Gastrocnemius medialis (tissue), 4 donors: ENCODE data around the gene EGLN2. TPM values are rescaled to one million over a fixed set of nuclear protein-coding genes. Genes with fewer than 3 reads are reported as not detected.
"Not testable (repeated sequence)": the region's sequence is repeated elsewhere in the genome, so short reads cannot be mapped to it uniquely, and the experiment has no call there.

ENCODE experiments used
- ATAC-seq, 2 donors: fragments of 150-250 bp; one replicate each; pipeline ENCODE4 v1.9.1; 2016
- DNase-seq, 2 donors: peaks; one replicate each; pipeline ENCODE4 v3.0.0-alpha.2; 2019
- H3K27ac ChIP-seq, 4 donors: fragments of 200-600 bp; sonication (generic); 1 replicate in 1 of 4; 2 replicates in 3 of 4; pipeline ENCODE4 v1.5.1; 2016 to 2018; ENCODE audit warnings: mild to moderate bottlenecking in 2 of 4, moderate library complexity in 1 of 4
- H3K27me3 ChIP-seq, 3 donors: fragments of 200-600 bp; sonication (generic) in 2 of 3; 1 replicate in 1 of 3; 2 replicates in 2 of 3; pipeline versions ENCODE4 v1.5.1 to v1.6.0; 2016 to 2019; ENCODE audit warnings: mild to moderate bottlenecking in 1 of 3, moderate library complexity in 1 of 3
- H3K36me3 ChIP-seq, 2 donors: fragments of 200-600 bp; sonication (generic) in 1 of 2; one replicate each; pipeline ENCODE4 v1.5.1; 2017 to 2018
- H3K4me1 ChIP-seq, 2 donors: fragments of 200-600 bp; sonication (generic) in 1 of 2; one replicate each; pipeline ENCODE4 v1.5.1; 2016 to 2017; ENCODE audit warnings: mild to moderate bottlenecking in 2 of 2
- H3K4me3 ChIP-seq, 4 donors: fragments of 200-600 bp; sonication (generic) in 3 of 4; 1 replicate in 1 of 4; 2 replicates in 3 of 4; pipeline ENCODE4 v1.5.1; 2016 to 2019; ENCODE audit warnings: mild to moderate bottlenecking in 2 of 4
- H3K9me3 ChIP-seq, 3 donors: fragments of 200-600 bp; sonication (generic) in 2 of 3; 1 replicate in 1 of 3; 2 replicates in 2 of 3; pipeline ENCODE4 v1.5.1; 2016 to 2019
- CTCF ChIP-seq, 5 experiments: fragments of 450-650 bp in 3 of 5; fragments of 200-600 bp in 2 of 5; sonication (generic) in 2 of 5; IDR thresholded peaks in 4 of 5; conservative IDR thresholded peaks in 1 of 5; 1 replicate in 4 of 5; 2 replicates in 1 of 5; pipeline ENCODE4 v1.5.1; 2016 to 2019; ENCODE audit warnings: antibody characterized with exemption in 5 of 5, mild to moderate bottlenecking in 3 of 5, moderate library complexity in 3 of 5
- POLR2A ChIP-seq, 2 donors: fragments of 450-650 bp; IDR thresholded peaks; one replicate each; pipeline ENCODE4 v1.6.1; 2017; ENCODE audit warnings: antibody characterized with exemption in 2 of 2, mild to moderate bottlenecking in 2 of 2, moderate library complexity in 2 of 2
- in situ Hi-C, 4 donors: fragments of 200-750 bp; cut with MboI; loops; one replicate each; pipeline versions ENCODE4 v1.15.0 to v1.8.0; 2017; ENCODE audit warnings: low sequenced_read_pairs in 4 of 4
- intact Hi-C: fragments of 100-400 bp; cut with DNase I; formaldehyde crosslinking; loops from one replicate; pipeline ENCODE4 v1.15.1; 2023; ENCODE audit warnings: low total_unique reads
- total RNA-seq, 4 donors: library from RNA; depleted of rRNA; stranded (reverse); fragments of >200 nt; gene quantifications; one replicate each; pipeline versions ENCODE4 v1.1.0 to v1.2.3, GENCODE V29; 2016

The EGLN2 gene
- total RNA-seq, 4 donors from 2014 or later = 42.7 to 56.6 (median 47.9) TPM

DNA sequence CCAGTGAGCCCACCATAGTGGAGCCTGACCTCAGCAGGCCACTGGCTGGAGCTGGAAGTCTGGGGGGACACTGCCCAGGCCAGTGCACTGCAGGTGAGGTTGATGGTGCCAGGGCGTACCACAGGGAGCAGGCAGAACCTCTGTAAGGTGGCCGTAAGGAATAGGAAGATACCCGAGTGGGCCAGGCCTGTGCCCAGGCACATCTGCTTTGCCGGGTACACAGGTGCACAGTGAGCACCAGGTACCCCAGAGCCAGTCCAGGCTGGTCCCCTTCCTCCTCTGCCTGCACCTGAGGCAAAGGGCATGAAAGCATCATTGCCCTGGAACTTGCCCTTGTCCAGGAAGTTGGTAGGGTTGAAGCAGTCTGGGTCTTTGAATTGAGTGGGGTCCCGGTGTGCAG lies 9.5 kb downstream of the EGLN2 start:
- intact Hi-C loops (no loop called here), in situ Hi-C loops (no loop called here)
- TF ChIP-seq POLR2A (IDR thresholded peaks at IDR 0.05) (no peak), CTCF (IDR thresholded peaks at IDR 0.05 in 4 of 5, conservative IDR thresholded peaks at IDR 0.05 in 1 of 5) (no peak)
- Histone ChIP-seq H3K36me3 (peaks cover 0 to 20% of the 10 kb centered on the region in 2 donors), H3K27me3 (no peaks in the 10 kb centered on the region), H3K9me3 (no peaks in the 10 kb centered on the region), H3K4me3 (no peak overlapping the region), H3K4me1 (peaks cover 52 to 56% of the 10 kb centered on the region in 2 donors), H3K27ac (no peak overlapping the region)
- no peak for ATAC-seq
- no peak for DNase-seq

GRCh38 chr19:40809358-40810086 lies 10.5 kb downstream of the EGLN2 start:
- intact Hi-C loops = loop anchor here (5.0 kb wide), 1 partner anchor 323 kb away; no protein-coding TSS in a partner anchor
- in situ Hi-C loops = loop anchor here in 1 of 4 donors (10.0 kb wide), 1 partner anchor 55 kb away; the partner anchor contains the start of genes ACTMAP and SNRPA
- H3K4me1 ChIP-seq = peaks cover 42 to 46% of the 10 kb centered on the region in 2 donors
- ATAC-seq = no peak
- DNase-seq = no peak
- peaks cover 0 to 20% of the 10 kb centered on the region in 2 donors for H3K36me3 ChIP-seq
- H3K27ac ChIP-seq = peak overlapping the region in 3 of 4 donors; percentile 64 to 75 (median 67)
- no peaks in the 10 kb centered on the region for H3K27me3 ChIP-seq
- no peaks in the 10 kb centered on the region for H3K9me3 ChIP-seq
- peak overlapping the region in 3 of 4 donors; percentile 59 to 60 (median 60) for H3K4me3 ChIP-seq
- TF ChIP-seq POLR2A (IDR thresholded peaks at IDR 0.05) = no peak
- no peak for TF ChIP-seq CTCF (IDR thresholded peaks at IDR 0.05 in 4 of 5, conservative IDR thresholded peaks at IDR 0.05 in 1 of 5)

- Histone ChIP-seq H3K27me3 (no peaks in the 10 kb centered on the region), H3K4me1 (peaks cover 35 to 40% of the 10 kb centered on the region in 2 donors), H3K36me3 (peaks cover 0 to 20% of the 10 kb centered on the region in 2 donors), H3K27ac (peak overlapping the region; percentile 56 to 75 (median 66)), H3K4me3 (peak overlapping the region; percentile 59 to 70 (median 60)), H3K9me3 (no peaks in the 10 kb centered on the region)
- intact Hi-C loops (loop anchor here (5.0 kb wide), 1 partner anchor 322 kb away; no protein-coding TSS in a partner anchor), in situ Hi-C loops (loop anchor here in 1 of 4 donors (10.0 kb wide), 1 partner anchor 55 kb away; the partner anchor contains the start of genes ACTMAP and SNRPA)
- DNase-seq = no peak
- no peak for TF ChIP-seq CTCF (IDR thresholded peaks at IDR 0.05 in 4 of 5, conservative IDR thresholded peaks at IDR 0.05 in 1 of 5)
- TF ChIP-seq POLR2A (IDR thresholded peaks at IDR 0.05) = no peak
- ATAC-seq = no peak
Measured at GRCh38 chr19:40810160-40810559, 11.2 kb downstream of the EGLN2 start.

DNA sequence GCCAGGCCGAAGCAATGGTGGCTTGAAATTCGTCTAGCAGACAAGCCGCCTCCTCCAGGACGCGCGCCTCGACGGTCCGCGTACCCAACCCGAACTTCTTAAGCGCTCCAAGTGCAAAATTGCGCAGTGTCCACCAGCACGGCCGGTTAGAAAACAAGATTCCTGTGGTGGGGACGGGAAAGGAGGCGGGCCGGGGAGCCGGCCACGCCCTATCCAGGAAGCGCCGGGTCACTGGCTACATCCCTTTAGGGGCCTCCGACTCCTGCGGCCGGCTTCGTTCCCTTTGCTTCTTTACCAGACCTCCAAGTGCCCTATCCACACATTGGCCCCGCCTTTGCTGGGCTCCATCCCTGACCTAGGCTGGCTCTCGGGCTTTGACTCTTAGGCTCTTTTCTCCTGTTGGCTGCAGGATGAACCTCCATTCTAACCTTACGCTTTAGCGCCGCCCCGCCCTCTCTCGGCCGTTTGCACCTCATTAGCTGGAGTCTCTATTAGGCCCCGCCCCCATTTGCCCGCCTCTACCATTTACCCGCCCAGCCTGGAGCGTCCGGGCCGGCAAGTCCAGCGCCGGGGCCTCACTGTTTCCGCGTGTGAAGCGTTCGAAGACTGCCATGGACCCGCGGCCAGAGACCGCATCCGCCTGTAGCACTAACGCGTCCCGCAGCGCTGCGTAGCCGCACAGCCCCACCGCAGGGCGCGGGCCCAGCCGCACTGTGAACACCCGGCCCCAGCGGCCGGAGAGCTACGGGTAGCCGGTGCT lies 11.8 kb downstream of the EGLN2 start:
- in situ Hi-C loops = loop anchor here in 1 of 4 donors (10.0 kb wide), 1 partner anchor 56 kb away; the partner anchor contains the start of genes ACTMAP and SNRPA
- Histone ChIP-seq H3K27ac (peak overlapping the region; percentile 57 to 75 (median 66)), H3K4me1 (peaks cover 28 to 33% of the 10 kb centered on the region in 2 donors), H3K36me3 (peaks cover 0 to 20% of the 10 kb centered on the region in 2 donors), H3K4me3 (peak overlapping the region; percentile 59 to 70 (median 60))
- not testable (repeated sequence) for H3K9me3 ChIP-seq, H3K27me3 ChIP-seq
- peak; percentile 52 to 74 for DNase-seq
- intact Hi-C loops = loop anchor here (5.0 kb wide), 1 partner anchor 321 kb away; no protein-coding TSS in a partner anchor
- peak; percentile 91 to 95 for ATAC-seq
